Stimulated activated CD8-positive, alpha-beta memory T cell treated with anti-CD3 and anti-CD28 coated beads, Interleukin-15, amount 100 ng/mL, for 4 hours (primary cell): ENCODE data around the gene CCDC197.
A peak's percentile ranks its signal among the peaks of the same experiment; 100 is the strongest.

Source experiments
- DNase-seq, 2 donors: peaks; one replicate each; pipeline ENCODE4 v3.0.0-alpha.2; 2020; ENCODE audit warnings: low read depth in 2 of 2

CCDC197 gene

GRCh38 chr14:93977790-93978581 is 19.1 kb upstream of the CCDC197 start:
- peak in 1 of 2 donors; percentile 71 for DNase-seq

GRCh38 chr14:93978735-93979134 is 18.4 kb upstream of the CCDC197 start:
- DNase-seq, result no peak

- no peak for DNase-seq
Measured at GRCh38 chr14:93980456-93981201, 16.5 kb upstream of the CCDC197 start.

- DNase-seq, result no peak
Measured at GRCh38 chr14:93981316-93982229, 15.5 kb upstream of the CCDC197 start.

GRCh38 chr14:93982230-93983007 is 14.7 kb upstream of the CCDC197 start:
- no peak for DNase-seq

- no peak for DNase-seq
Measured at GRCh38 chr14:93984070-93984469, 13.0 kb upstream of the CCDC197 start.

GRCh38 chr14:93984987-93985410 is 12.1 kb upstream of the CCDC197 start:
- no peak for DNase-seq

- no peak for DNase-seq
Measured at GRCh38 chr14:93986955-93987354, 10.1 kb upstream of the CCDC197 start.

- DNase-seq, result no peak
Measured at GRCh38 chr14:93987376-93987775, 9.7 kb upstream of the CCDC197 start.

- no peak for DNase-seq
Measured at GRCh38 chr14:93987815-93988476, 9.2 kb upstream of the CCDC197 start.

- DNase-seq, result no peak
Measured at GRCh38 chr14:93989939-93990338, 7.2 kb upstream of the CCDC197 start.

GRCh38 chr14:93991212-93991611 is 5.9 kb upstream of the CCDC197 start:
- no peak for DNase-seq

- no peak for DNase-seq
Measured at GRCh38 chr14:93991649-93992048, 5.5 kb upstream of the CCDC197 start.

- no peak for DNase-seq
Measured at GRCh38 chr14:93993382-93993781, 3.7 kb upstream of the CCDC197 start.

- peak; percentile 38 to 46 for DNase-seq
Measured at GRCh38 chr14:93994919-93995682, 2.0 kb upstream of the CCDC197 start.

- no peak for DNase-seq
Measured at GRCh38 chr14:93996130-93996695, 888 bp upstream of the CCDC197 start.

GRCh38 chr14:93997916-93998870 is 1.1 kb downstream of the CCDC197 start:
- DNase-seq, result no peak

- no peak for DNase-seq
Measured at GRCh38 chr14:93998871-93999403, 1.8 kb downstream of the CCDC197 start.
